ENCODE data around the gene HIPK2.
"Not testable (repeated sequence)": the region's sequence is repeated elsewhere in the genome, so short reads cannot be mapped to it uniquely, and the experiment has no call there.

The HIPK2 gene

DNA sequence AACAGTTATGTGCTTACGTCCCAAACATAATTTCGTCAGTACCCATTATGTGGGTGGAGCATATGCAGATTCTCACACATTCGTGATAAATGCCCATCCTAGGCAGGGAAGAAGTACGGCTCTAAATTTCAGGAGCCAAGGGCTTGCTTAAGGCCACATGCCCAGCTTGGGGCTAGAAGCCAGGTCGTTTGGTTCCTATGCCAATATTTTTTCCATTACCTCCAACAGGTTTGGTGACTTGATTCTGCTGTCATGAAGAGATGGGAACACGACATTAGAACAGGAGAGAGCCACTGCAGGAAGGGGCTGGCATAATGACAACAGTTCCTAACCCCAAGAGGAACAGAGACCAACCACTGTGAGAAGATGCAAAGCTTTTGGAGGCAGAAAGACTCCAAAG is 85.1 kb downstream of the HIPK2 start:
- no peak for DNase-seq

DNA sequence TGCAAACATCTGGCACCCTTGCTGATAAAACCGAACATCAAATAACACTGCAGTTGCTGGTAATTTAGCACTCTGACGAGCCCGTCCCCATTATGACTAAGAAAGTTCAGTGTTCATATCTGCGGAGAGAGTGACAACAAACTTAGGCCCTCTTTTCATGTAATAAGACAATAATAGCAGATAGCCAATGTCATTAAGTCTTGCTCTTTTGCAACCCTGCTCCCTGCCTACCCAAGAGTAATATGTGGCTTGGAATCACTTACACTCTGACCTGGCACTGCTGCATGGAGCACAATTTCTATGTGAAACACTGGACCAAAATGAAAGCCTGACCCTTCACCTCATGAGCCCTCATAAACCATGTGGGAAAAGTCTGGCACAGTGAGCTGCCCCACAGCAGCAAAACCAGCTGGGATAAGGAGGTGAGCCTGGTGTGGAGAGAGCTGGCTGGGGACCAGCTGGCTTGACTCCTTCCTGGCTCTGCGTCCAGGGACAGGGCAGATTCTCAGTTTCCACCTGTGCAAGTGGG is 86.5 kb downstream of the HIPK2 start:
- no peak for DNase-seq

DNA sequence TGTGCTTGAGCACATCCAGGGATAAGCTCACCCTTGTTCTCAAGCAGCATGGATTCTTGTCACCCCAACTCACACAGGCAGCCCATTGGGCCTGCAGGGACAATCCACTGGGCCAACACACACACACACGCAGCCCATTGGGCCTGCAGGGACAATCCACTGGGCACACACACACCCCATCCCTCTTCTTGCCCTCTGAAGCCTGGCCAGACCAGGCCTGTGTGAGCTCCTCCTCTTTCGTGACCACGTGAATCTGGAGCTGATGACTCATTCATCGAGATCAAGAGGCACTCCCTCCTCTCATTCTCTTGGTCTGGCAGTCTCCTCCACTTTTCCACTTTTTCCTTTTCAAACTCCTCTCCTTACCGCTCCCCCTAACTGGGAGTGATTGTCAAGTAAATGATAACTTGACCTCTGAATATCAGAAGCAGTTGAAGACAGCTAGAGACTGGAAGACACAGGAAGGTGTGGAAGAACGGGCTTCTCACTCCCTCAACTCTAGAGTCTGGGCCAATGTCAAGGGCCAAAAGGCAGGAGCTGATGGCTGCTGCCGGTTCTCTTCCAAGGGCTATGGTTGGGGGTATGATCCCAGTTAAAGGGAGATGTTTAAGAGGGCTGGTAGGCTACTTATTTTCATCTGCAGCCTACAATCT is 89.7 kb downstream of the HIPK2 start:
- no peak for DNase-seq

DNA sequence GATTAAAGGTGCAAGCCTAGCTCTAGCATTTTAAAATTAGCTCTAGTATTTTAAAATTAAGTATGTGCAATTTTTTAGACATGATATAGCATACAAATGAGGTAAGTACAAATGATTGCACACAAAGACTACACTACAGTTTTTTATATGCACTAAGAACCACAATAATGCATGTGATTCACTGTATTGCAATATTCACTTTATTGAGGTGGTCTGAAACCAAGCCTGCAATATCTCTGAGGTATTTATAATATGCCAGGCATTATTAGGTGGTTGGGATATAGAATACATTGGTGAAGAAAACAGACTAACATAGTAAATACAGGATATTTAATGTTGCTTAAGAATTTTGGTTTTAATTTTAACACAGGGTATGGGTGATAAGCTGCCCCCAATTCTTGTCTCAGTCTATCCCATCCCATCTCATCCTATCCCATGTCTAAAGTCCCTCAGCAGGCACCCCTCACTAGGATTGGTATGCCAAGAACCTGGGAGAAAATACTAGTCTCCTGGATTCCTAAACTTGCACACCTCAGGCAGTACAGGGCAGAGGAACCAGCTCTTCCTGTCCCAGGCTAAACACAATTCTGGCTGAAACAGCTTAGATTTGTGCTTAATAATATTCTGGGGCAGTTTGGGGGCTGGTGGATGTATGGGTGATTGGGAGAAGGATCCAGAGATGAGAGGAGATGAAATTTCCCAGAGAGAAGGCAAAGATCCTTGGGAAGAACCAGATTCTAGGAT is 90.4 kb downstream of the HIPK2 start:
- no peak for DNase-seq

DNA sequence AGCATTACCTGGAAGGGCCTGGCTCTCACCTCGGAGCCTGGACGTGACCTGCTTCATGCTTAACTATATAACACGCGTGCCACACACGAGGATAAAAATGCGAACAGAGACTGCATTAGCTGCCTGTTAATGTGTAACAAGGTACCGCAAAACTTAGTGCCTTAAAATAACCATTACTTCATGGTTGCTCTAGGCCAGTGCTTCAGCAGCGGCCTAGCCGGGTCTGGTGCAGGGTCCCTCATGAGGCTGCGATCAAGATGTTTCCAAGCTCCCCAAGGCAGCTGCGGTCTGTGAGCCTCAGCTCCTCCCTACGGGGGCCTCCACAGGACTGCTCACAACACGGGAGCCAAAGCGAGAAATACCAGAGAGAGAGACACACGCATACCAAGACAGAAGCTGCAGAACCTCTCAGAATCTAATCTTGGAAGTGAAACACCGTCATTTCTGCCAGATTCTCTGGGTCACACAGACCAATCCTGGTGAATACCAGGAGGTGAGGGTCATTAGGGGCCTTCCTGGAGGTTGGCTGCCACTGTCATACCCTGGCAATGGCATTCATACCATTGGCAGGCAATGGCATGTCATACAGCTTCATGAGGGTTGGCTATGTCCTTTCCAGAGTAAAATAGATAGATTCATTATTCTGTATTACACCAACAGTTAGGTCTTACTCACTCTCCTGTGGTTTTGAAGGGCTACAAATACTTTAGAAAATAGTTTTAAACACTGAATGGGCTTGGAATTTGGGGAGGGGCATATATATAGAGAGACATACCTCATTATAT is 94.5 kb downstream of the HIPK2 start:
- no peak for DNase-seq

DNA sequence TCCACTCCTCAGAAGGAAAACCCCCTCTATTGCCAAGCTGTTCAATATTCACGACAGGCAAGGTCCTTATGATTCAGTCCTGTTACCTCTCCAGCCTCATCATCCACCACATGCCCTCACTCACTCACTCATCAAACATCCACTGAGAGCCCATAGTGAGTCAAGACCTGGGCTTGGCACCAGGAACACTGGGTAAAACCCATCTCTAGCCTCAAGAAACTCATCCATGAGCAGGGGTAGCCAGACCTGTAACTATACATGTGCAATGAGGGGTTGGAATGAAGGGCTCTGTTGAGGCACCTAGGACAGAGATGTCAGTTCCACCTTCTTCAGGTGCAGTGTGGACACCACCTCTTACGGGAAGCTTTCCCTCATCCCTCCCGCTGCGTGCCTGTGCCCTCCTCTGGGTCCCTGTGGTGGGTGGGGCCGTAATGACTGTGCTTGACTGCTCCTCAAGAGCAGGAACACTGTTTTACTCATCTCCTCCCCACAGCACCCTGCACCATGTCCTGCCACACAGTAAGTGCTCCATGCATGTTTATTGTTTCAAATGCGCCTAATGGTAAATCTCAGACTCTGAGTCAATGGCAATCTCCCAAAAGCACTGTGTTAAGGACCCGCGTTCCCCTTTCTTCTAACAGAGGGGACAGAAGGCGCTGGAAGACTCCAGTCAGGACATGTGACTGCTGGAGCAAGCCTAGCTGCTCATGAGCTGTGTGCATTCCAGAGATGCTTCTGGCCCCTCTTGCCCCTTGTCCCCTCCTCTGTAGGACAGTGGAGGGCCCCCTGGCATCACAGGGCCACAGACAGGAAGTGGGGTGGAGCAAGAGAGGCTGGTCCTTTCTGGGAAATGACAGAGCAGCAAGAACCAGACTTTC is 95.4 kb downstream of the HIPK2 start:
- DNase-seq: peak; percentile 83

DNA sequence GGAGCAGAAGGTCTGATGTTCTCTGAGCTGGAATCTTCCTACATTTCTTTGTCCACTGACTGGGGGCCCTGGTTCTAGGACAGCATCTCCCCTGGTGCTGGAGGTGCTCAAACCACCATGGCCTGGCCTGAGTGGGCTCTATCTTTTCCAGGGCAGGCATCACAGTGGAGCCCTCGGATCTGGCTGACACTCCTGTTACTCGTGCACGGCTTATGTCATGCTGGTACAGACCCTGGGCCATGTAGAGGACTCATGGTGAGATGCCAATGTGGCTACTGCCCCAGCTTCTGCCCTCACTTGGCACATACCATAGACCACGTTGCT is 96.0 kb downstream of the HIPK2 start:
- no peak for DNase-seq

DNA sequence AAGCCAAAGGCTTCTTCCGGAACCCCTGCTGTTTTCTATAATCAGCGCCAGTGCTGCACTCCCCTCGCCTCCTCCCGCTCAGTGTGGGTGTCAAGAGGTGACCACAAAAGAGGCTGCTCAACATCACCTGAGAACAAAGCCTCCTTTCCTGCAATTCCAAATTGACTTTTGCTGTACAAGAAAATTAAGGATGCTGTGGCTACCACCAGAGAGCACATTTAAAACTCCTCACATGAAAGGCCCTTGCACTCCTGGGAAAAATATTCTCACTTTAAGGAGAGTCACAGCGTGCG is 96.4 kb downstream of the HIPK2 start:
- no peak for DNase-seq

DNA sequence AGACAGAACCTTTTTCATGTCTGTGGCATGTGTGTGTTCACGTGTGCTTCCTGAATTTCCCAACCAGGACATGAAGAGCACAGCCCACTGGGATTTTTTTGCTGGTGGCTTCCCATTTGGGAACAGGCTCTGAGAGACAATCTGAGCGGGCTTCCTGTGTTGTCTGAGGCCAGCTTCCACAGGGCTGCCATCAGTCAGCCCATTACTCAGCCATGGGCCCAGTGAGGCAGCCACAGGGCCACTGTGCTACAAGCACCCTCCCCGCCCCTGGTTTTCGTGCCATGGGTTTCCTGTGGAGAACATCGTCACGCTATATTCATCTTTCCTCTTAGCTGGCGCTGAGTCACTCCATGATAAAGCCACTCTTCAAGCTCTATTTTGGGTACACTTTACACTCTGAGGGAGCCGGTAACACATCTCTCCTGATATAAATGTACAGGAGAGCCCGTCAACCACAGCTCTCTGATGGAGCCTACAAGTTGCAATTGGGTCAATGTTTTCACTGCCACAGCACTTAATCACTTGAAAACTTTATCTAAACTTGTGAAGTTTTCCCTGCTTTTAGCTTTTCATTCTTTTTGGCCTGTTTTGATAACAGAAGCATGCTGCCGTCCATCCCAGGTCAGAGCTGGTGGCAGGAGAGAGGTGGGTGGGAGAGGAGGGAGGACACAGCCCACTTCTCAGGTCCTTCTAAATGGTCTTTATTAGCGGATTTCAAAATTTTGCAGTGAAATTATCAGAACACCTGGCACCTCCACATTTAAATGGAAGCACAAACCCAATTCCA is 96.9 kb downstream of the HIPK2 start:
- DNase-seq: no peak

DNA sequence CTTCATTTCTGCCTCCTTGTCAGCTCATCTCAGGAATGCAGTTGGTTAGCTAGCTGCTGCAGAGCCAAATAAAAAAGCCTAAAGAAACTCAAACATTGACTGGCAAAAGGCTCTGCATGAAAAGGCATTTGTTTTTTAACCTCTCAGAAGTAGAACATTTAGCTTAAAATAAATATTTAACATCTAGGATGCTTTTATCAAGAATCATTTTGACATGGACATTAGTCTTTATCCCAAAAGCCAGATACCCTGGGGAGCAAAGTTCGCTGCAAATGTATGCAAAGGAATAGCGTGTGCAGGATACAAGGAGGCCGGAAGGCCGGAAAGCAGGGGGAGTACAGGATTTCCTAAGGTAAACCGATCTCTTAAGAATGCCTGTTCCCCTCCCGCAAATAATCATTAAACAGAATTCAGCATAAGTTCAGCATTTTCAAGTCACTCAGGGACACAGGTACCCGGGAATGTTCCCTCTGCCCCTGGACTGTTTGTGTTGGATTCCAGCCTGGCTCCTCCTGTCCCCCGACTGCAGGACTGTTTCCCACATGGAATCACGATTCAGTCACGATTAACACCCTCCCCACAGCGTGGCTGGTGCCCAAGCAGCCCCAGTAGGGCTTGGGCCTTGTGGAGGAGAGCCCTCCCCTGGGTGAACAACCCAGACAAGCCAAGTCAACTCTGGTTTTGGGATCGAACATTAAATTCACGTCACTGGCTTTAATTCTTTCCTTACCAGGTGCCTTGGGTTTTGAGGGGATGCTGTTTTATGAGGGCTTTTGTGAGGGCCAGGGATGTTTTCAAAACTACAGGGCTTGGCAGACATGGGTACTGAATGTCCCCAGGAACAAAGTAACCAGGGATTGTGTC is 97.8 kb downstream of the HIPK2 start:
- no peak for DNase-seq

DNA sequence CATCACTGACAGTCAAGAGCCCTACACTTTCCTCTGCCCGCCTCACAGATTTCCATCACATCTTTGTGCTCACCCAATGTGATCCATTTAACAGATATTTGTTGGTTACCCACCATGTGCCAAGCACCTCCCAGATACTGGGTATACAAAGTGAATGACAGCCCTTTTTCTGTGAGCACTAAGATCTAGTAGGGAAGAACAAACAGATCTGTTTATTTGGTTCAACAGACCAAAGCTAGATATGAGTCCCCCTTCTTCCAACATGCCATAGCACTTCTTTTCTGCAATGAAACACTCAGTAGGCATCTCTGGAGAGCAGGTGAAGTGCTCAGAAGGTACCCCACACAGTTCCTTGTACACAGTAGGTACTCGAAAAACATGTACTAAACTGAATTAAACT is 101.4 kb downstream of the HIPK2 start:
- DNase-seq: no peak

DNA sequence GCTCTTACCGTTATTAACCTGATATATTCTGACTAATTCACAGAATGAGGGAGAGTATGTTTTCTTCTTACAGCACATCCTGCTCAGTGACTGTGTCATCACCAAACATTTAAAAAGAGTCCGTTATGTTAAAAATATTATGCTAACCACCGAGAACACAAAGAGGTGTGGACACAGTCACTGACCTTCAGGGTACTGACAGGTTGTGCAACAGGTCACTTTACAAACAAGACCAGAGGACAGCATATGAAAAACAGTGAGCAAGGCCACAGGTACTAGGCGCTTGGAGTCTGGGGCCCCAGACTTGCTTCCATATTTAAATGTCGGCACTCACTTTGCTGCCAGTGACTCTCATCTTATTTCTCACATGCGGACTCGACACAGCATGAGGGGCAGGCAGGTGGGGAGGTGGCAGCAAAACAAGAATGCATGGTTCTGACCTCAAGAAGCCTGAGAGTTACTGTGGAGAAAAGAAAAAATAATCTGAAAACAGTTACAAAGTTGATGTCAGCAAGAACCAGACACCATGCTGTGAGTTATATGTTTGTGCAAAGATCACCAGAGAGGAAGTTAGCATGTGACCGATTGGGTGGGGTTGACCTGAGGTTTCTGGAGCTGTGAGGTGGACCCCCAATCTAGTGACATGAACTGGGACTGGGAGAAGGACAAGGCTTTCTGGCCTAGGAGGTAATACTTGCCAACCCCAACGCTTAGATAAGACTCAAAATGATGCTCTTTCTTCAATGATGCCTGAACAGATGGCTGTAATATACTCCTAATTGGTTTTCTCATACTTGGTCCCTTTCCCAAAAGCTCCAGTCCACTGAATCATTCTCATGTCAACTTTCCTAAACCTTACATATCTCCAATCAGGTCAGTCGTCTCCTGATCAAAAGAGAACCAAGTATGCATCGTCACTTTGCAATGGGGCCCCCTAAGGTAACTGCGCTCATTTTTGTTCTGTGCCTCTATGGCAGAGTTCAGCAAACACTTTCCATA is 102.4 kb downstream of the HIPK2 start:
- no peak for DNase-seq

DNA sequence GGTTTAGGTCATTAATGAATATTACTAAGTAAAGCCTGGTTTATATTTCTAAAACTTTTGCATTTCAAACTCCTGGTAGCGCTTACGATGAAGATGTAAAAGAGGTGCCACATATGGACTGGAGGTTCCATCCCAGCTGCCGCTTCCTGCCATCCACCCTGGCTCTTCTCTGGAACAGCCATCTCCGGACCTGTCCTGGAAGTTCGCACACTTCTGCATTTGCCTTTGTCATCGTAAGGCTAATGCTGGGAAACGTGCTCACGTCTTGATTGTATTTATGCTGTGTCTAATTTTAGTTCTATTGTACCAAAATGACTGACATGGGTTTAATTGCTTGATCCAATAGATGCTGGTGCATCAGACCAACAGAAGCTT is 103.1 kb downstream of the HIPK2 start:
- no peak for DNase-seq

DNA sequence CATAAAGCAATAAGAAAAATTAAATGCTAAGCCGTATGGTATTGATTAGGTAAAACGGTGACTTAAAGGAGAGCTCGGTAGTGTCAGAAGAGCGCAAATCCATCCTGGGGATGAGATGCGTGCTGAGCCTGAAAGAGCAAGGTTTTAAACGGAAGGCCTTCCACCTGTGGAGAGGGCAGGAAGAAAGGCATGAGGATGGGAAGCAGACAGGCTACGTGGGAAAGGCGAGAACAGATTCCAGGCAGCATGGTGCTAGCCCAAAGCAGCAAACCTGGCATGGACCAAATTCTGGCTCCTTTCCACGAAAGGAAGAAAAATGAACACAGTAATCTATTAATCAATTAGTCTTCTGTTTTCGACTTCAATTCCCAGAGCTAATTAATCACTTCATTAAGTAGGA is 103.5 kb downstream of the HIPK2 start:
- no peak for DNase-seq

DNA sequence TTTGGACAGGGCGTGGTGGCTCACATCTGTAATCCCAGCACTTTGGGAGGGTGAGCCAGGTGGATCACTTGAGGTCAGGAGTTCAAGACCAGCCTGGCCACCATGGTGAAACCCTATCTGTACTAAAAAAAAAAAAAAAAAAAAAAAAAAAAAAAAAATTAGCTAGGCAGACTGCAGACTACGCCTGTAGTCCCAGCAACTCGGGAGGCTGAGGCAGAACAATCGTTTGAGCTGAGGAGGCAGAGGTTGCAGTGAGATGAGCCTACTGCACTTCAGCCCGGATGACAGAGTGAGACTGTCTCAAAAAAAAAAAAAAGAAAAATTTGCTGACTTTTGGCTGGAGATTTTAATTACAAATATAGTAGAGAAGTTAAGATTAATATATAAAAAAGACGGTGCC is 104.0 kb downstream of the HIPK2 start:
- no peak for DNase-seq

DNA sequence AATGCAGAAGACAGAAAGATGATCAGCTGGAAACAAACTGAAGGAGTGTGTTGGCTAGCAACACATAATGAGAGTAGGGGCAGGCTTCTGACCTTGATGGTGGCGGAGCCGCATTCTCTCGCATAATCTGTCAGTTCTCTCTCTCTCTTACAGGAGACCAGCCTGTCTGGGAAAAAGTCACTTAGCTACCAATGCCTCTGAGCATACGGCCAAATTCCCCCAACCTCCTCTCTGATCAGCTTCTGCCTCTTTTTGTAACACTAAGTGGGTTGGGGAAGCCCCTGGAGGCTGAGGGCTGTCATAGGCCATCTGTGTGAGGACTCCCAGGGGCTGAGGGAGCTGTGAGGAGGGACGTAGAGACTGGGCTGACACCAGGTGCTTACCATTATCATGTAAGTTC is 104.6 kb downstream of the HIPK2 start:
- DNase-seq: no peak

DNA sequence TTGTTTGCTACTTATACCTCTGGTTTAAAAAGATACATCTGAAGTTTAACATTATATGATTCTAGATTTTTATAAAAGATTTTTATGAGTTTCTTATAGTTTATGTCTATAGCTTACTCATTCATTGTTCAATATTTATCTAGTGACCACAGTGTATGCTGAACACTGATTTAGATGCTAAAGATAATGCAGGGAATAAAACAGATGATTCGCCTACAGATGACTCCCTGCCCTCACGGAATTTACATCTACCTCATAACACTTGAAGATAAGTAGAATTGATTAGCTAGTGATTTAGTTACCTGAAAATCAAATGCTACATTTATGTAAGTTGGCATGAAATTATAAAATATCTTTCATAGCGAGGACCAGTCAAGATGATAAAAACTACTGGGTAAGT is 105.8 kb downstream of the HIPK2 start:
- DNase-seq: no peak

DNA sequence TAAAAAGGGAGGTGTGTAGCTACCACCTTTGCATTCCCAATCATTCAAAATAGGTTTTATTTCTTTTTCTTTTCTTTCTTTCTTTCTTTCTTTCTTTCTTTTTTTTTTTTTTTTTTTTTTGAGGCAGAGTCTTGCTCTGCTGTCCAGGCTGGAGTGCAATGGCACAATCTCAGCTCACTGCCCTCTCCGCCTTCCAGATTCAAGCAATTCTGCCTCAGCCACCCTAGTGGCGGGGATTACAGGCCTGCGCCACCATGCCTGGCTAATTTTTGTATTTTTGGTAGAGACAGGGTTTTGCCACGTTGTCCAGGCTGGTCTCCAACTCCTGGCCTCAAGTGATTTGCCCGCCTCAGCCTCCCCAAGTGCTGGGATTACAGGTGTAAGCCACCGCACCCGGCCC is 107.1 kb downstream of the HIPK2 start:
- not testable (repeated sequence) for DNase-seq

DNA sequence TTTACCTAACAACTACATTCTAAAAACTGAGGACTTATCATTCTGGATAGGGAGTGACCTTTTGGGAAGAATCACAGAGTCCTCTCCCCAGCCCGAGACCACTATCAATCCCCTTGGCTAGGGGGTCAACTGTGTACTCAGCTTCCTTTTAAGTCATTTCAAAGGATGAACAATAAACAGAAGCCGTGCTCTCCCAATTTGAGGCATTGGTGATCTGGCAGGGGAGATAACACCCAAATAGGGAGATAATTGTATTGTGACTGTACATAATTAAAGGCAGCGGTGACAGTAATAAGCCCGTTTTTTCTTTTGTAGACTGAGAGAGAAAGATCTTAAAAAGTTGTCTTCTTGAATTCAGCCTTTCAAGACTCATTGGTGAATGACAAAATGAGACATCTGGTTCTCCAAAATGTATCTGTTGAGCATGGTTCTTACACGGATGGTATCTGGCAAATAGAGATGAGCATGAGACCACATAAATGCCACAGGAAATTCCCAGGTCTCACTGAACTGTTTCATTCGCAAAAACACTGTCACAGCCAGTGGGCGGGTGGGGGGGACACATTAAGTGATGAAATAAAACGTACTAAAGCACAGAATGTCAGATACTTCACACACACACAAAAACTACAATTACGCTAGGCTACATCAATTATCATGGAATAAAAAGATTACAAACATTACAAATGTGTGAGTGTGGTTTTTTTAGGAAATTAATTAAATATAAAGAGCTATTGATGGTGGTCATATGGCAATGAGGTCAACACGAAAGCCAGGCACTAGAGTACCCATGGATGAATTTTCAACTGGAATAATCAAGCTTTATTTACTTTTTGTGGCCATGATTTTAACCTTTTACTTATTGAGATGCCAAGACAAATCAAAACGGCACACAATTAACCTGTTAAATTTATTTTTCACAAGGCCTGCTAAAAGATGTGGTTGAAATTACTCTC is 108.4 kb downstream of the HIPK2 start:
- DNase-seq: no peak

All from islet precursor cell (in vitro differentiated cells).